ENCODE results near the gene CD82.

- TF ChIP-seq, protein P1, sequence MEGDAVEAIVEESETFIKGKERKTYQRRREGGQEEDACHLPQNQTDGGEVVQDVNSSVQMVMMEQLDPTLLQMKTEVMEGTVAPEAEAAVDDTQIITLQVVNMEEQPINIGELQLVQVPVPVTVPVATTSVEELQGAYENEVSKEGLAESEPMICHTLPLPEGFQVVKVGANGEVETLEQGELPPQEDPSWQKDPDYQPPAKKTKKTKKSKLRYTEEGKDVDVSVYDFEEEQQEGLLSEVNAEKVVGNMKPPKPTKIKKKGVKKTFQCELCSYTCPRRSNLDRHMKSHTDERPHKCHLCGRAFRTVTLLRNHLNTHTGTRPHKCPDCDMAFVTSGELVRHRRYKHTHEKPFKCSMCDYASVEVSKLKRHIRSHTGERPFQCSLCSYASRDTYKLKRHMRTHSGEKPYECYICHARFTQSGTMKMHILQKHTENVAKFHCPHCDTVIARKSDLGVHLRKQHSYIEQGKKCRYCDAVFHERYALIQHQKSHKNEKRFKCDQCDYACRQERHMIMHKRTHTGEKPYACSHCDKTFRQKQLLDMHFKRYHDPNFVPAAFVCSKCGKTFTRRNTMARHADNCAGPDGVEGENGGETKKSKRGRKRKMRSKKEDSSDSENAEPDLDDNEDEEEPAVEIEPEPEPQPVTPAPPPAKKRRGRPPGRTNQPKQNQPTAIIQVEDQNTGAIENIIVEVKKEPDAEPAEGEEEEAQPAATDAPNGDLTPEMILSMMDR (IDR thresholded peaks at IDR 0.05), result no peak
- TF ChIP-seq POLR2A (IDR thresholded peaks at IDR 0.05), result no peak
These were observed 44.3 kb upstream of the CD82 start for GRCh38 chr11:44521148-44521547.
